KMS-11 (cell line): Measurements from ENCODE around the gene POU2AF2.
"Not testable (repeated sequence)": the region's sequence is repeated elsewhere in the genome, so short reads cannot be mapped to it uniquely, and the experiment has no call there.

Experiments used
- H2AFZ ChIP-seq: fragments of 200-600 bp; sonication (generic); 2 replicates; pipeline ENCODE4 v1.6.1; 2016; ENCODE audit warnings: antibody characterized with exemption, mixed run types, low read depth
- H3K27ac ChIP-seq: fragments of 200-600 bp; sonication (generic); 2 replicates; pipeline ENCODE4 v1.6.1; 2016; ENCODE audit warnings: mild to moderate bottlenecking, mixed run types
- H3K27me3 ChIP-seq: fragments of 200-600 bp; sonication (generic); 2 replicates; pipeline ENCODE4 v1.6.1; 2017; ENCODE audit warnings: mild to moderate bottlenecking, low read depth, mixed run types, moderate library complexity; ENCODE audit not compliant: insufficient read depth
- H3K36me3 ChIP-seq: fragments of 200-600 bp; sonication (generic); 2 replicates; pipeline ENCODE4 v1.6.1; 2017; ENCODE audit warnings: mild to moderate bottlenecking, mixed run types; ENCODE audit not compliant: insufficient read depth
- H3K4me1 ChIP-seq: fragments of 200-600 bp; sonication (generic); 2 replicates; pipeline ENCODE4 v1.6.1; 2016; ENCODE audit warnings: mild to moderate bottlenecking, low read depth, mixed run types; ENCODE audit not compliant: poor library complexity, severe bottlenecking
- H3K4me2 ChIP-seq: fragments of 200-600 bp; sonication (generic); 2 replicates; pipeline ENCODE4 v1.7.0; 2016; ENCODE audit warnings: mild to moderate bottlenecking, mixed run types
- H3K4me3 ChIP-seq: fragments of 200-600 bp; sonication (generic); IDR thresholded peaks from 2 replicates; pipeline ENCODE4 v1.6.1; 2017; ENCODE audit warnings: low read depth, low read length, mixed read lengths; ENCODE audit not compliant: insufficient read depth
- H3K79me2 ChIP-seq: fragments of 200-600 bp; sonication (generic); 2 replicates; pipeline ENCODE4 v1.6.1; 2016; ENCODE audit warnings: low read depth, mixed run types; ENCODE audit not compliant: insufficient read depth
- H3K9ac ChIP-seq: fragments of 200-600 bp; sonication (generic); 2 replicates; pipeline ENCODE4 v1.6.1; 2016; ENCODE audit warnings: mild to moderate bottlenecking, mixed run types
- H4K20me1 ChIP-seq: fragments of 200-600 bp; sonication (generic); 2 replicates; pipeline ENCODE4 v1.6.1; 2016; ENCODE audit warnings: mild to moderate bottlenecking, mixed run types; ENCODE audit not compliant: insufficient read depth
- TF ChIP-seq, protein P1 (sequence below): fragments of 200-600 bp; sonication (generic); conservative IDR thresholded peaks from 2 replicates; pipeline ENCODE4 v1.6.1; 2017; ENCODE audit warnings: low read depth, mild to moderate bottlenecking, antibody characterized with exemption, low read length, moderate library complexity, mixed read lengths

The POU2AF2 gene

DNA sequence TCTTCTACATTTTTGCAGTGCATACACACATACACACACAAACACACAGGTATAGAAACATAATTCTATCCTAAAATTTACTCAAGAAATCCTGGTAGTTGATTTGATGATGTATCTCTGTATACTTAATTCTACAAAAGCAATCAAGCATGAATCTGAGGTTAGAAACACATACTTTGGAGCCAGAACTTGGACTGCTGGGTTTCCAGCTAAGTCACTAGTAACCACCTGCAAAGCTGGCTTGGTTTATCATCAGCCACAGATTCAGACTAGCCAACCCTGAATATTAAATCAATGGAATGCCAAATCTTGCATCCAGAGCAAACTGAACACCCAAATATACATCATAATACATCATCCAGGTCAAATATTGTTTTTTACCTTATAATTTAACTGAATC is 24.8 kb upstream of the POU2AF2 start:
- H4K20me1 ChIP-seq: no peaks in the 10 kb centered on the region
- no peak overlapping the region for H3K4me3 ChIP-seq
- no peak overlapping the region for H3K4me2 ChIP-seq
- no peak overlapping the region for H2AFZ ChIP-seq
- no peaks in the 10 kb centered on the region for H3K36me3 ChIP-seq
- no peaks in the 10 kb centered on the region for H3K79me2 ChIP-seq
- TF ChIP-seq, protein P1, sequence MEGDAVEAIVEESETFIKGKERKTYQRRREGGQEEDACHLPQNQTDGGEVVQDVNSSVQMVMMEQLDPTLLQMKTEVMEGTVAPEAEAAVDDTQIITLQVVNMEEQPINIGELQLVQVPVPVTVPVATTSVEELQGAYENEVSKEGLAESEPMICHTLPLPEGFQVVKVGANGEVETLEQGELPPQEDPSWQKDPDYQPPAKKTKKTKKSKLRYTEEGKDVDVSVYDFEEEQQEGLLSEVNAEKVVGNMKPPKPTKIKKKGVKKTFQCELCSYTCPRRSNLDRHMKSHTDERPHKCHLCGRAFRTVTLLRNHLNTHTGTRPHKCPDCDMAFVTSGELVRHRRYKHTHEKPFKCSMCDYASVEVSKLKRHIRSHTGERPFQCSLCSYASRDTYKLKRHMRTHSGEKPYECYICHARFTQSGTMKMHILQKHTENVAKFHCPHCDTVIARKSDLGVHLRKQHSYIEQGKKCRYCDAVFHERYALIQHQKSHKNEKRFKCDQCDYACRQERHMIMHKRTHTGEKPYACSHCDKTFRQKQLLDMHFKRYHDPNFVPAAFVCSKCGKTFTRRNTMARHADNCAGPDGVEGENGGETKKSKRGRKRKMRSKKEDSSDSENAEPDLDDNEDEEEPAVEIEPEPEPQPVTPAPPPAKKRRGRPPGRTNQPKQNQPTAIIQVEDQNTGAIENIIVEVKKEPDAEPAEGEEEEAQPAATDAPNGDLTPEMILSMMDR: no peak
- H3K27me3 ChIP-seq: no peaks in the 10 kb centered on the region
- H3K9ac ChIP-seq: no peak overlapping the region
- no peak overlapping the region for H3K27ac ChIP-seq
- H3K4me1 ChIP-seq: no peaks in the 10 kb centered on the region

DNA sequence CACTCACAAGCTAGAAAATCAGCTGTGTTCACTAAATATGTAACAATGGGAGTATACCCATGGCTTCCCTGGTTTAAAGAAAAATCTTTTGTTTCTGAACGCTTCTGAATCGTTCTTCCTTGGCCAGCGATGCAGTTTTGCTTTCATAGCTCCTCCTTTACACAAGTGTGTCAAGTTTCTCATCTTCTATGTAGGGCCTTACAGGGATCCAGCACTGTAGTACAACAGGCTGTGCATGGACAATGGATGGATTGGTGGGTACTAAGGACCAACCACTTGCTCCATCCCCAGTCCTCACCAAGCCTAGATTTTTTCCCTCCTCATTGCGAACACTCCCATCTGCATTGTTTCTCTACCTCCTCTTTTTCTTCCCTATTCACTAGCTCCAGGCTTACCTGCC is 24.3 kb upstream of the POU2AF2 start:
- TF ChIP-seq, protein P1: no peak

DNA sequence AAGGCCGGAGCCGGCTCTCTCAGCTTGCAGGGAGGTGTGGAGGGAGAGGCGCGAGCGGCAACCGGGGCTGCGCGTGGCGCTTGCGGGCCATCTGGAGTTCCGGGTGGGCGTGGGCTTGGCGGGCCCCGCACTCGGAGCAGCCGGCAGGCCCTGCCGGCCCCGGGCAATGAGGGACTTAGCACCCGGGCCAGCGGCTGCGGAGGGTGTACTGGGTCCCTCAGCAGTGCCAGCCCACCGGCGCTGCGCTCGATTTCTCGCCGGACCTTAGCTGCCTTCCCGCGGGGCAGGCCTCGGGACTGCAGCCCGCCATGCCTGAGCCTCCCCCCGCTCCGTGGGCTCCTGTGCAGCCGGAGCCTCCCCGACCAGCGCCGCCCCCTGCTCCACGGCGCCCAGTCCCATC is 23.6 kb upstream of the POU2AF2 start:
- H2AFZ ChIP-seq, H3K79me2 ChIP-seq, H3K9ac ChIP-seq, H4K20me1 ChIP-seq, H3K36me3 ChIP-seq, H3K27me3 ChIP-seq, H3K4me2 ChIP-seq, H3K4me3 ChIP-seq, H3K27ac ChIP-seq, H3K4me1 ChIP-seq: not testable (repeated sequence)

More for the DNA sequence above, 24.3 kb upstream of the POU2AF2 start:
- Histone ChIP-seq H3K4me3 (no peak overlapping the region), H2AFZ (no peak overlapping the region), H3K27me3 (no peaks in the 10 kb centered on the region), H3K4me1 (no peaks in the 10 kb centered on the region), H4K20me1 (no peaks in the 10 kb centered on the region), H3K27ac (no peak overlapping the region), H3K9ac (no peak overlapping the region), H3K36me3 (no peaks in the 10 kb centered on the region), H3K4me2 (no peak overlapping the region), H3K79me2 (no peaks in the 10 kb centered on the region)

DNA sequence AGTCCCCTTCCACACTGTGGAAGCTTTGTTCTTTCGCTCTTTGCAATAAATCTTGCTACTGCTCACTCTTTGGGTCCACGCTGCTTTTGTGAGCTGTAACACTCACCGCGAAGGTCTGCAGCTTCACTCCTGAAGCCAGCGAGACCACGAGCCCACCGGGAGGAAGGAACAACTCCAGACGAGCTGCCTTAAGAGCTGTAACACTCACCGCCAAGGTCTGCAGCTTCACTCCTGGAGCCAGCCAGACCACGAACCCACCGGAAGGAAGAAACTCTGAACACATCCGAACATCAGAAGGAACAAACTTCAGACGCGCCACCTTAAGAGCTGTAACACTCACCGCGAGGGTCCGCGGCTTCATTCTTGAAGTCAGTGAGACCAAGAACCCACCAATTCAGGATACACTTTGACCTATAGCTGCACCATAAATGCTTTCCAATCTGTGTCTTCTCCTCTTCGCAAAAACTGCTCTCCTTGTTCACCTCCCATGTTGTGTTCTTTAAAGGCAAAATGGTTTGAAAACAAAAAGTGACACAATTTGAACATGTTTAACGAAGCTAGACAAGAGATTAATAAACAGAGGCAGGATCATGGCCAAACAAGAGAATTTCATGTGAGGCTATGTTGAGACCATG is 22.6 kb upstream of the POU2AF2 start:
- not testable (repeated sequence) for H3K4me3 ChIP-seq, H3K27ac ChIP-seq, H3K4me2 ChIP-seq, H3K4me1 ChIP-seq, H4K20me1 ChIP-seq, H2AFZ ChIP-seq, H3K36me3 ChIP-seq, H3K79me2 ChIP-seq, H3K27me3 ChIP-seq, H3K9ac ChIP-seq

DNA sequence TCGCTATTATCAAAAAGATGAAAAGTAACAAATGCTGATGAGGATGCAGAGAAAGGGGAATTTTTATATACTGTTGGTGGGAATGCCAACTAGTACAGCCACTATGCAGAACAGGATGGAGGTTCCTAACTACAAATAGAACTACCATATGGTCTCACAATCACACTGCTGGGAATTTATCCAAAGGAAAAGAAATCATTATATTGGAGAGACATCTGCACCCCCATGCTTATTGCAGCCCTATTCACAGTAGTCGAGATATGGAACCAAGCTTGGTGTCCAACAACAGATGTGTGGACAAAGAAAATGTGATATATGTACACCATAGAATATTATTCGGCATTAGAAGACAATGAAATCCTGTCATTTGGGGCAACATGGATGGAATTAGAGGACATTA is 19.6 kb upstream of the POU2AF2 start:
- H3K27ac ChIP-seq: no peak overlapping the region
- H3K36me3 ChIP-seq: no peaks in the 10 kb centered on the region
- no peaks in the 10 kb centered on the region for H3K27me3 ChIP-seq
- TF ChIP-seq, protein P1: no peak
- no peaks in the 10 kb centered on the region for H4K20me1 ChIP-seq
- no peaks in the 10 kb centered on the region for H3K79me2 ChIP-seq
- H3K9ac ChIP-seq: no peak overlapping the region
- H2AFZ ChIP-seq: no peak overlapping the region
- no peak overlapping the region for H3K4me2 ChIP-seq
- no peak overlapping the region for H3K4me3 ChIP-seq
- peaks cover 3% of the 10 kb centered on the region for H3K4me1 ChIP-seq
